PFSK-1 (cell line): ENCODE results near the gene PLK3.

Experiments
- FOXP2 ChIP-seq: optimal IDR thresholded peaks from 2 replicates; pipeline ENCODE3; 2011; ENCODE audit warnings: borderline replicate concordance, control low read depth, inconsistent platforms; ENCODE audit not compliant: insufficient read depth; ENCODE audit errors: extremely low read length, extremely low read depth
- POLR2AphosphoS5 ChIP-seq: IDR thresholded peaks from 2 replicates; pipeline ENCODE4 v1.6.1; 2012; ENCODE audit warnings: low read depth, mild to moderate bottlenecking, control low read depth, low read length, moderate library complexity
- REST ChIP-seq, 2 experiments: IDR thresholded peaks; 2 replicates each; pipeline versions ENCODE4 v1.6.1 to v1.8.0; 2011 to 2012; ENCODE audit warnings: low read depth in 2 of 2, low read length in 2 of 2, control low read depth in 1 of 2, inconsistent platforms in 1 of 2, mild to moderate bottlenecking in 1 of 2, moderate library complexity in 1 of 2; ENCODE audit not compliant: insufficient read depth in 1 of 2
- TAF1 ChIP-seq: IDR thresholded peaks from 2 replicates; pipeline ENCODE4 v1.6.1; 2012; ENCODE audit warnings: low read length, control low read depth, borderline replicate concordance; ENCODE audit not compliant: insufficient read depth

- no peak for TF ChIP-seq REST (IDR thresholded peaks at IDR 0.05; ENCODE audit: insufficient read depth in 1 of 2, low read depth in 2 of 2, low read length in 2 of 2)
- TF ChIP-seq POLR2AphosphoS5, result no peak
- no peak for TF ChIP-seq TAF1
- no peak for TF ChIP-seq FOXP2
These were observed 22.8 kb downstream of the PLK3 start for GRCh38 chr1:44822981-44823451.
